ENCODE measurements around the gene IL1RAPL2.
"Not testable (repeated sequence)": the region's sequence is repeated elsewhere in the genome, so short reads cannot be mapped to it uniquely, and the experiment has no call there.

The IL1RAPL2 gene

GRCh38 chrX:104854790-104855340 lies 288.9 kb downstream of the IL1RAPL2 start:
- H3K27ac ChIP-seq = no peak overlapping the region
- TF ChIP-seq CTCF (conservative IDR thresholded peaks at IDR 0.05) = no peak

- H3K27ac ChIP-seq = no peak overlapping the region
- TF ChIP-seq CTCF (conservative IDR thresholded peaks at IDR 0.05) = no peak
Observed at GRCh38 chrX:104863466-104863865, 297.5 kb downstream of the IL1RAPL2 start.

GRCh38 chrX:104864296-104864695 lies 298.3 kb downstream of the IL1RAPL2 start:
- H3K27ac ChIP-seq = no peak overlapping the region
- no peak for TF ChIP-seq CTCF (conservative IDR thresholded peaks at IDR 0.05)

- no peak for TF ChIP-seq CTCF (conservative IDR thresholded peaks at IDR 0.05)
- no peak overlapping the region for H3K27ac ChIP-seq
Observed at GRCh38 chrX:104877504-104877903, 311.5 kb downstream of the IL1RAPL2 start.

GRCh38 chrX:104902070-104902469 lies 336.1 kb downstream of the IL1RAPL2 start:
- H3K27ac ChIP-seq = no peak overlapping the region
- no peak for TF ChIP-seq CTCF (conservative IDR thresholded peaks at IDR 0.05)

GRCh38 chrX:104909694-104910093 lies 343.7 kb downstream of the IL1RAPL2 start:
- not testable (repeated sequence) for H3K27ac ChIP-seq

- peak; percentile 63 for TF ChIP-seq CTCF (conservative IDR thresholded peaks at IDR 0.05)
- H3K27ac ChIP-seq = no peak overlapping the region
Observed at GRCh38 chrX:104913348-104913747, 347.3 kb downstream of the IL1RAPL2 start.

- not testable (repeated sequence) for H3K27ac ChIP-seq
Observed at GRCh38 chrX:104914686-104915085, 348.7 kb downstream of the IL1RAPL2 start.

GRCh38 chrX:104918122-104918521 lies 352.1 kb downstream of the IL1RAPL2 start:
- no peak for TF ChIP-seq CTCF (conservative IDR thresholded peaks at IDR 0.05)
- no peak overlapping the region for H3K27ac ChIP-seq

Data from VCaP (cell line).